ENCODE results near the gene SUGCT. TPM values are rescaled to one million over a fixed set of nuclear protein-coding genes. Genes with fewer than 3 reads are reported as not detected.

Gene SUGCT
- polyA plus RNA-seq, 1 of the 3 experiments (the other 2 are of a cell fraction), result 53.7 TPM

GRCh38 chr7:40221836-40222235, 87.0 kb downstream of the SUGCT start (continued):
- TF ChIP-seq CTCF (IDR thresholded peaks at IDR 0.05), result no peak
- peak; percentile 97 for TF ChIP-seq FOSL2 (IDR thresholded peaks at IDR 0.05; ENCODE audit: borderline replicate concordance, low read depth)
- TF ChIP-seq YY1 (IDR thresholded peaks at IDR 0.05; ENCODE audit: low read depth), result peak; percentile 61; the same call in 1 of the 2 replicates
- no peak for TF ChIP-seq USF2 (IDR thresholded peaks at IDR 0.05; ENCODE audit: borderline replicate concordance, low read depth, low read length)
- TF ChIP-seq RFX5 (IDR thresholded peaks at IDR 0.05; ENCODE audit: low read length), result no peak
- TF ChIP-seq FOXM1 (IDR thresholded peaks at IDR 0.05; ENCODE audit: low read depth), result peak; percentile 87; the same call in 1 of the 2 replicates
- TF ChIP-seq USF1 (IDR thresholded peaks at IDR 0.05; ENCODE audit: borderline replicate concordance, low read depth), result 0 out of 2 replicates have a peak, but pooled peaks have one; percentile 15
- TF ChIP-seq POLR2AphosphoS5 (IDR thresholded peaks at IDR 0.05; ENCODE audit: low read depth, low read length), result peak; percentile 75; the same call in 1 of the 2 replicates
- peak; percentile 81 for TF ChIP-seq NFIC (IDR thresholded peaks at IDR 0.05; ENCODE audit: borderline replicate concordance)
- TF ChIP-seq SIN3A (IDR thresholded peaks at IDR 0.05; ENCODE audit: borderline replicate concordance, low read depth, low read length), result no peak
- TF ChIP-seq MAX (IDR thresholded peaks at IDR 0.05; ENCODE audit: low read depth), result peak; percentile 79
- TF ChIP-seq SMC3 (IDR thresholded peaks at IDR 0.05; ENCODE audit: low read depth, low read length), result no peak; the same call in 1 of the 2 replicates
- 0 out of 2 replicates have a peak, but pooled peaks have one; percentile 20 for TF ChIP-seq GABPA (IDR thresholded peaks at IDR 0.05; ENCODE audit: low read depth)
- TF ChIP-seq ZBTB33 (IDR thresholded peaks at IDR 0.05; ENCODE audit: borderline replicate concordance, low read depth), result peak; percentile 63; the same call in 1 of the 2 replicates
- peak; percentile 68 for TF ChIP-seq TAF1 (IDR thresholded peaks at IDR 0.05; ENCODE audit: borderline replicate concordance, low read depth, low read length)
- TF ChIP-seq CHD2 (IDR thresholded peaks at IDR 0.05; ENCODE audit: low read length, partially characterized antibody), result no peak
- TF ChIP-seq REST (IDR thresholded peaks at IDR 0.05; ENCODE audit: low read depth, low read length), result peak; percentile 63; the same call in 1 of the 2 replicates
- peak; percentile 75 for TF ChIP-seq NRF1 (IDR thresholded peaks at IDR 0.05; ENCODE audit: low read depth, low read length)
- TF ChIP-seq PBX3 (IDR thresholded peaks at IDR 0.05), result peak; percentile 76
- TF ChIP-seq EP300 (IDR thresholded peaks at IDR 0.05; ENCODE audit: borderline replicate concordance in 1 of 2, low read depth in 1 of 2, low read length in 1 of 2), result peak in 1 of 2 experiments; percentile 97; a peak in 3 of 4 replicates

Data from SK-N-SH (cell line).